Breast epithelium (tissue), 4 donors: Measurements from ENCODE around the gene SIAH3. TPM values are rescaled to one million over a fixed set of nuclear protein-coding genes. Genes with fewer than 3 reads are reported as not detected.

Experiments
- DNase-seq, 2 donors: peaks; one replicate each; pipeline ENCODE4 v3.0.0-alpha.2; 2019; ENCODE audit warnings: low spot score in 2 of 2
- H3K27ac ChIP-seq, 2 donors: fragments of 200-600 bp; sonication (generic) in 1 of 2; one replicate each; pipeline ENCODE4 v1.5.1; 2016 to 2019; ENCODE audit warnings: mild to moderate bottlenecking in 1 of 2
- H3K27me3 ChIP-seq, 2 donors: fragments of 200-600 bp; sonication (generic) in 1 of 2; one replicate each; pipeline versions ENCODE4 v1.5.1 to v1.6.0; 2017 to 2019; ENCODE audit warnings: control low read depth in 1 of 2, mild to moderate bottlenecking in 1 of 2
- H3K36me3 ChIP-seq: fragments of 200-600 bp; one replicate; pipeline ENCODE4 v1.5.1; 2019
- H3K4me1 ChIP-seq, 2 donors: fragments of 200-600 bp; sonication (generic); one replicate each; pipeline ENCODE4 v1.5.1; 2016 to 2019; ENCODE audit warnings: control low read depth in 1 of 2
- H3K4me3 ChIP-seq, 3 donors: fragments of 200-600 bp; sonication (generic); 1 replicate in 2 of 3; 2 replicates in 1 of 3; pipeline ENCODE4 v1.5.1; 2016 to 2019; ENCODE audit warnings: mild to moderate bottlenecking in 3 of 3, moderate library complexity in 2 of 3
- H3K9me3 ChIP-seq, 2 donors: fragments of 200-600 bp; sonication (generic) in 1 of 2; one replicate each; pipeline ENCODE4 v1.5.1; 2016 to 2019; ENCODE audit warnings: control low read depth in 1 of 2
- CTCF ChIP-seq, 3 donors: fragments of 450-650 bp; IDR thresholded peaks; one replicate each; pipeline ENCODE4 v1.5.1; 2016 to 2017; ENCODE audit warnings: antibody characterized with exemption in 3 of 3, mild to moderate bottlenecking in 3 of 3, moderate library complexity in 3 of 3
- POLR2A ChIP-seq: fragments of 450-650 bp; IDR thresholded peaks from one replicate; pipeline ENCODE4 v1.6.1; 2016; ENCODE audit warnings: antibody characterized with exemption, mild to moderate bottlenecking, moderate library complexity
- POLR2AphosphoS5 ChIP-seq, 3 donors: sonication (generic); formaldehyde crosslinking; IDR thresholded peaks; one replicate each; pipeline ENCODE4 v1.6.1; 2017; ENCODE audit warnings: antibody characterized with exemption in 3 of 3
- intact Hi-C: fragments of 100-400 bp; cut with DNase I; formaldehyde crosslinking; loops from one replicate; pipeline ENCODE4 v1.15.1; 2023; ENCODE audit warnings: low total_unique reads
- total RNA-seq, 3 donors: library from RNA; depleted of rRNA; stranded (reverse); fragments of >200 nt; gene quantifications; one replicate each; pipeline ENCODE4 v1.1.0, GENCODE V29; 2016

The SIAH3 gene
- total RNA-seq, 3 donors from 2014 or later: under 0.01 TPM; not detected in 2

- Histone ChIP-seq H3K27ac (no peak overlapping the region), H3K27me3 (no peaks in the 10 kb centered on the region), H3K9me3 (no peaks in the 10 kb centered on the region), H3K36me3 (no peaks in the 10 kb centered on the region), H3K4me1 (no peaks in the 10 kb centered on the region), H3K4me3 (no peak overlapping the region)
- no peak for DNase-seq
- intact Hi-C loops: no loop called here
- no peak for TF ChIP-seq POLR2AphosphoS5 (IDR thresholded peaks at IDR 0.05)
- no peak for TF ChIP-seq POLR2A
- peak; percentile 52 to 65 (median 54) for TF ChIP-seq CTCF (IDR thresholded peaks at IDR 0.05)
These were observed 43.9 kb downstream of the SIAH3 start for GRCh38 chr13:45807520-45808099.

- H3K27ac ChIP-seq: no peak overlapping the region
- H3K4me3 ChIP-seq: no peak overlapping the region
- intact Hi-C loops: no loop called here
- no peak for TF ChIP-seq POLR2A
- no peak for TF ChIP-seq CTCF (IDR thresholded peaks at IDR 0.05)
- TF ChIP-seq POLR2AphosphoS5 (IDR thresholded peaks at IDR 0.05): no peak
- no peaks in the 10 kb centered on the region for H3K4me1 ChIP-seq
- no peaks in the 10 kb centered on the region for H3K27me3 ChIP-seq
- no peak for DNase-seq
- H3K36me3 ChIP-seq: no peaks in the 10 kb centered on the region
- H3K9me3 ChIP-seq: no peaks in the 10 kb centered on the region
These were observed 51.1 kb downstream of the SIAH3 start for GRCh38 chr13:45800485-45800884.

GRCh38 chr13:45799451-45799850 lies 52.1 kb downstream of the SIAH3 start:
- Histone ChIP-seq H3K4me3 (no peak overlapping the region), H3K27ac (no peak overlapping the region), H3K9me3 (no peaks in the 10 kb centered on the region), H3K4me1 (no peaks in the 10 kb centered on the region), H3K36me3 (no peaks in the 10 kb centered on the region), H3K27me3 (no peaks in the 10 kb centered on the region)
- TF ChIP-seq CTCF (IDR thresholded peaks at IDR 0.05): no peak
- no peak for TF ChIP-seq POLR2AphosphoS5 (IDR thresholded peaks at IDR 0.05)
- TF ChIP-seq POLR2A: no peak
- no peak for DNase-seq
- intact Hi-C loops: no loop called here

- no peaks in the 10 kb centered on the region for H3K36me3 ChIP-seq
- no peaks in the 10 kb centered on the region for H3K9me3 ChIP-seq
- no peak overlapping the region for H3K27ac ChIP-seq
- no peak overlapping the region for H3K4me3 ChIP-seq
- DNase-seq: no peak
- no peak for TF ChIP-seq POLR2AphosphoS5 (IDR thresholded peaks at IDR 0.05)
- no peak for TF ChIP-seq CTCF (IDR thresholded peaks at IDR 0.05)
- TF ChIP-seq POLR2A: no peak
- intact Hi-C loops: no loop called here
- no peaks in the 10 kb centered on the region for H3K4me1 ChIP-seq
- H3K27me3 ChIP-seq: no peaks in the 10 kb centered on the region
These were observed 52.7 kb downstream of the SIAH3 start for GRCh38 chr13:45798851-45799250.

GRCh38 chr13:45796426-45797235 lies 54.9 kb downstream of the SIAH3 start:
- intact Hi-C loops: no loop called here
- TF ChIP-seq POLR2A (no peak), POLR2AphosphoS5 (IDR thresholded peaks at IDR 0.05) (no peak), CTCF (IDR thresholded peaks at IDR 0.05) (no peak)
- Histone ChIP-seq H3K36me3 (no peaks in the 10 kb centered on the region), H3K27me3 (no peaks in the 10 kb centered on the region), H3K9me3 (no peaks in the 10 kb centered on the region), H3K27ac (no peak overlapping the region), H3K4me1 (no peaks in the 10 kb centered on the region), H3K4me3 (no peak overlapping the region)
- no peak for DNase-seq
